Sigmoid colon (tissue), 7 donors: Measurements from ENCODE around the gene AMBN. TPM values are rescaled to one million over a fixed set of nuclear protein-coding genes. Genes with fewer than 3 reads are reported as not detected.

Experiments used
- DNase-seq: peaks from one replicate; pipeline ENCODE4 v3.0.0-alpha.2; 2019
- H3K27ac ChIP-seq, 4 donors: fragments of 200-600 bp; sonication (generic); one replicate each; pipeline ENCODE4 v1.5.1; 2016 to 2019; ENCODE audit warnings: mild to moderate bottlenecking in 1 of 4
- H3K27me3 ChIP-seq, 3 donors: fragments of 200-600 bp; sonication (generic); one replicate each; pipeline ENCODE4 v1.5.1; 2019; ENCODE audit warnings: mild to moderate bottlenecking in 1 of 3
- H3K36me3 ChIP-seq, 4 donors: fragments of 200-600 bp; sonication (generic); one replicate each; pipeline ENCODE4 v1.5.1; 2016 to 2019
- H3K4me1 ChIP-seq, 4 donors: fragments of 200-600 bp; sonication (generic); one replicate each; pipeline ENCODE4 v1.5.1; 2017 to 2019
- H3K4me3 ChIP-seq, 4 donors: fragments of 200-600 bp; sonication (generic); one replicate each; pipeline ENCODE4 v1.5.1; 2017 to 2019; ENCODE audit warnings: mild to moderate bottlenecking in 2 of 4, moderate library complexity in 1 of 4
- H3K9me3 ChIP-seq, 4 donors: fragments of 200-600 bp in 3 of 4; sonication (generic) in 3 of 4; one replicate each; pipeline versions ENCODE4 v1.5.1 to v1.6.1; 2013 to 2019
- CTCF ChIP-seq, 4 experiments: fragments of 450-650 bp in 3 of 4; fragments of 200-600 bp in 1 of 4; IDR thresholded peaks; one replicate each; pipeline ENCODE4 v1.5.1; 2016 to 2019; ENCODE audit warnings: antibody characterized with exemption in 4 of 4, mild to moderate bottlenecking in 3 of 4, moderate library complexity in 2 of 4
- EP300 ChIP-seq, 4 donors: sonication (generic); formaldehyde crosslinking; IDR thresholded peaks; one replicate each; pipeline ENCODE4 v1.6.1; 2017; ENCODE audit warnings: antibody characterized with exemption in 4 of 4
- POLR2A ChIP-seq, 2 donors: fragments of 450-650 bp; IDR thresholded peaks; one replicate each; pipeline ENCODE4 v1.6.1; 2016; ENCODE audit warnings: antibody characterized with exemption in 2 of 2, mild to moderate bottlenecking in 2 of 2, moderate library complexity in 2 of 2
- POLR2AphosphoS5 ChIP-seq, 4 donors: sonication (generic); formaldehyde crosslinking; IDR thresholded peaks; one replicate each; pipeline ENCODE4 v1.6.1; 2017; ENCODE audit warnings: antibody characterized with exemption in 4 of 4
- WGBS, 2 donors: extraction: QIAGEN DNeasy Blood & Tissue Kit; methylation state at CpG; one replicate each; pipeline ENCODE4 v1.1.7; 2013; 5-methylcytosine and 5-hydroxymethylcytosine counted together
- intact Hi-C: fragments of 100-400 bp; cut with DNase I; formaldehyde crosslinking; loops from one replicate; pipeline ENCODE4 v1.15.1; 2023
- polyA plus RNA-seq, 3 donors: library from polyadenylated mRNA; stranded (reverse); fragments of 200-250 nt; gene quantifications; one replicate each; pipeline ENCODE4 v1.2.3, GENCODE V29; 2013
- total RNA-seq, 4 donors: library from RNA; depleted of rRNA; stranded (reverse); fragments of >200 nt; gene quantifications; one replicate each; pipeline ENCODE4 v1.1.0, GENCODE V29; 2016
- donor health status: healthy with polysubstance abuse.
- donor health status: Bipolar disorder and iron deficiency.
- donor health status: healthy.

Gene AMBN
- total and polyA plus RNA-seq, 7 donors, result not detected

GRCh38 chr4:70619288-70619687, 27.2 kb downstream of the AMBN start:
- no peaks in the 10 kb centered on the region for H3K4me1 ChIP-seq
- intact Hi-C loops, result no loop called here
- no peak overlapping the region for H3K4me3 ChIP-seq
- no peak for TF ChIP-seq EP300 (IDR thresholded peaks at IDR 0.05)
- no peak for TF ChIP-seq POLR2AphosphoS5 (IDR thresholded peaks at IDR 0.05)
- no peaks in the 10 kb centered on the region for H3K9me3 ChIP-seq
- no peak for DNase-seq
- H3K36me3 ChIP-seq, result no peaks in the 10 kb centered on the region
- no peaks in the 10 kb centered on the region for H3K27me3 ChIP-seq
- no peak overlapping the region for H3K27ac ChIP-seq
- 94 to 96% methylated on average over 4 of the region's 4 CpGs for WGBS, 2 donors

DNA sequence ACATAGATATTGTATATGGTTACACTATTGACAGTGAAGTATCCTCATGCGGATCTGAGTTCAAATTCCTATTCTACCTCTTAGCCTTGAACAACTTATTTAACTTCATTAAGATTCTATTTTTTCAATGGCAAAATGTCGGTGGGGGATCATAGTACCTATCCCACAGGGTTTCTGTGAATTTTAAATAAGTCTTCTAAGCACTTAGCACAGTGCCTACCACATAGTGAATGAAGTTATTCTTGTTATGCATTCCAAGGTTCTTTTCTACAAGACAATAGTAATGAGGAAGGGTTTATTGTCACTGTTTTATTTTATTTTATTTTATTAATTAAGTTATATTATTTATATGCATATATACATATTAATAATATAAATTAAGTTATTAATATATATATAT, 27.7 kb downstream of the AMBN start:
- H3K27me3 ChIP-seq, result no peaks in the 10 kb centered on the region
- H3K4me3 ChIP-seq, result no peak overlapping the region
- no peak for DNase-seq
- TF ChIP-seq POLR2AphosphoS5 (IDR thresholded peaks at IDR 0.05), result no peak
- TF ChIP-seq EP300 (IDR thresholded peaks at IDR 0.05), result no peak
- no peak for TF ChIP-seq CTCF (IDR thresholded peaks at IDR 0.05)
- H3K27ac ChIP-seq, result no peak overlapping the region
- H3K36me3 ChIP-seq, result no peaks in the 10 kb centered on the region
- WGBS, 2 donors, result 95 to 97% methylated on average over 2 of the region's 2 CpGs
- H3K9me3 ChIP-seq, result no peaks in the 10 kb centered on the region
- intact Hi-C loops, result no loop called here
- H3K4me1 ChIP-seq, result no peaks in the 10 kb centered on the region

DNA sequence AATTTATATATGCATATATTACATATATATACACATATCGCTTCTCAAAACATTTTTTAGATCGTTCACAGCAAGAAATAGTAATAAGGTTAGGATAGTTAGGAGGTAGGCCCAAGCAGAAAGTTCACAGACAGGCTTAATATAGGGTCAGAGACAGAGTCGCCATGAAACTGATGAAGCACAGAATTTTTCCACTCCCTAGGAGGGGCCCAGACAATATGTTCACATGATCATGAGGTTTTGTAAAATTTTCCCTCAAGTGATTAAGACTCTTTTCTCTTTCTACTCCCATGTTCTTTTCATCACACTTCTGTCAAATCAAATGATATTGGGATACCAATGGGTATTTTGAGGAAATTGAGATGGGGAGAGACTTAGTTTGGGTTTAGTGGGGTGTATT, 31.3 kb downstream of the AMBN start:
- H3K27ac ChIP-seq, result no peak overlapping the region
- intact Hi-C loops, result no loop called here
- H3K27me3 ChIP-seq, result no peaks in the 10 kb centered on the region
- DNase-seq, result no peak
- H3K4me1 ChIP-seq, result no peaks in the 10 kb centered on the region
- no peaks in the 10 kb centered on the region for H3K36me3 ChIP-seq
- H3K4me3 ChIP-seq, result no peak overlapping the region
- WGBS, 2 donors, result 94 to 95% methylated on average over 3 of the region's 3 CpGs
- H3K9me3 ChIP-seq, result no peaks in the 10 kb centered on the region
- TF ChIP-seq EP300 (IDR thresholded peaks at IDR 0.05), result no peak
- no peak for TF ChIP-seq POLR2A (IDR thresholded peaks at IDR 0.05)
- TF ChIP-seq CTCF (IDR thresholded peaks at IDR 0.05), result no peak
- no peak for TF ChIP-seq POLR2AphosphoS5 (IDR thresholded peaks at IDR 0.05)

DNA sequence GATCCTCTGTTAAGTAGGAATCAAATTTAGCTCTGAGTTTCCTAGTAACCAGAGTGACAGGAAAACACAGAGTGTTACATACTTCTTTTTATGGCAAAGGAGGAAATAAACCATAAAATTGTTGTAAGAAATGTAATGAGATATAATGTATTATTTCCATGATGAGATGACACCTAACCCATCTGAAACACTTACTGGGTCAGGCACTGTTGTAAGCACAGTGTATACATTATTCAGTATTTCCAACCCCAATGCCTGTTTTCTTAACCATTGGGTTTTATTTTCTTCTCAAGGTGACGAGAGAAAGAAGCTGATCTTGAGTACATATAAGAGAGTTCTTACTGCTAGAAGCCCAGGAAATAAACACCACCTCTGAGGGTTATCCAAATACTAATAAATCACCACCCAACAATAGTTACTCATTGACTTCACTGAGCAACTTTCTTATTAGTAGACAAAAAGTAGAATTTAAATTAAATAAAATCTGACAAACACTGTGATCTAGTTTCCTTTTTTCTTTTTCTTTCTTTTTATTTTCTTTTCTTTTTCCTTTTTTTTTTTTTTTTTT, 32.3 kb downstream of the AMBN start:
- no peak overlapping the region for H3K4me3 ChIP-seq
- H3K27me3 ChIP-seq, result no peaks in the 10 kb centered on the region
- WGBS, 2 donors, result 8 to 57% methylated on average over 1 of the region's 1 CpG
- no peak for TF ChIP-seq CTCF (IDR thresholded peaks at IDR 0.05)
- TF ChIP-seq POLR2A (IDR thresholded peaks at IDR 0.05), result no peak
- TF ChIP-seq POLR2AphosphoS5 (IDR thresholded peaks at IDR 0.05), result no peak
- TF ChIP-seq EP300 (IDR thresholded peaks at IDR 0.05), result no peak
- intact Hi-C loops, result no loop called here
- no peak for DNase-seq
- H3K36me3 ChIP-seq, result no peaks in the 10 kb centered on the region
- H3K27ac ChIP-seq, result no peak overlapping the region
- no peaks in the 10 kb centered on the region for H3K9me3 ChIP-seq
- H3K4me1 ChIP-seq, result no peaks in the 10 kb centered on the region

- no peaks in the 10 kb centered on the region for H3K9me3 ChIP-seq
- intact Hi-C loops, result no loop called here
- WGBS, 2 donors, result 88 to 92% methylated on average over 1 of the region's 1 CpG
- H3K27ac ChIP-seq, result no peak overlapping the region
- H3K27me3 ChIP-seq, result no peaks in the 10 kb centered on the region
- DNase-seq, result no peak
- H3K4me1 ChIP-seq, result no peaks in the 10 kb centered on the region
- no peak overlapping the region for H3K4me3 ChIP-seq
- TF ChIP-seq POLR2A (IDR thresholded peaks at IDR 0.05) (no peak), POLR2AphosphoS5 (IDR thresholded peaks at IDR 0.05) (no peak), CTCF (IDR thresholded peaks at IDR 0.05) (no peak), EP300 (IDR thresholded peaks at IDR 0.05) (no peak)
- H3K36me3 ChIP-seq, result no peaks in the 10 kb centered on the region
Observed at GRCh38 chr4:70627620-70628019, 35.6 kb downstream of the AMBN start.
